Measurements from ENCODE around the gene ZNF70.
A peak's percentile ranks its signal among the peaks of the same experiment; 100 is the strongest.

The ZNF70 gene

GRCh38 chr22:23772315-23772648 lies 21.4 kb upstream of the ZNF70 start:
- ChIA-PET CTCF (interaction anchor here (1.2 to 17.1 kb wide), 7 partner anchors 9 to 84 kb away, joined by 3 to 387 read pairs (median 4); partner anchors contain the start of genes C22orf15 and SMARCB1), POLR2A (interaction anchor here (0.6 kb wide), 1 partner anchor 9 kb away, joined by 3 read pairs; no protein-coding TSS in a partner anchor)
- no peak for DNase-seq (ENCODE audit: low read depth, low spot score)
- H3K4me3 ChIP-seq (ENCODE audit: low read depth, low read length): peak overlapping the region; percentile 57
- no peak for TF ChIP-seq CTCF (IDR thresholded peaks at IDR 0.05; ENCODE audit: insufficient read depth, low read length, missing control alignments)

GRCh38 chr22:23769321-23769965 lies 18.5 kb upstream of the ZNF70 start:
- CTCF ChIA-PET: interaction anchor here (0.8 to 17.1 kb wide), 17 partner anchors 9 to 228 kb away, joined by 3 to 387 read pairs (median 6); partner anchors contain the start of genes SLC2A11, SMARCB1 and ZNF70
- no peak overlapping the region for H3K4me3 ChIP-seq (ENCODE audit: low read depth, low read length)
- no peak for DNase-seq (ENCODE audit: low read depth, low spot score)
- POLR2A ChIA-PET: interaction anchor here (1.1 kb wide), 1 partner anchor 124 kb away, joined by 3 read pairs; the partner anchor contains the start of gene MIF
- TF ChIP-seq CTCF (IDR thresholded peaks at IDR 0.05; ENCODE audit: insufficient read depth, low read length, missing control alignments): no peak

- no peak for DNase-seq (ENCODE audit: low read depth, low spot score)
- POLR2A ChIA-PET: interaction anchor here (1.0 kb wide), 1 partner anchor 126 kb away, joined by 4 read pairs; the partner anchor contains the start of gene MIF
- TF ChIP-seq CTCF (IDR thresholded peaks at IDR 0.05; ENCODE audit: insufficient read depth, low read length, missing control alignments): peak; percentile 96
- H3K4me3 ChIP-seq (ENCODE audit: low read depth, low read length): peak within 1 kb of the TSS; percentile 67
- CTCF ChIA-PET: interaction anchor here (0.8 to 17.1 kb wide), 19 partner anchors 8 to 143 kb away, joined by 3 to 387 read pairs (median 6); partner anchors contain the start of genes MIF, SLC2A11 and ZNF70
These were observed 17.0 kb upstream of the ZNF70 start, which contains the start of gene CHCHD10 for GRCh38 chr22:23767673-23768548. TSS of gene CHCHD10 (minus strand) at chr22:23767972. CDS start at chr22:23767874, 98 bp downstream.

GRCh38 chr22:23767303-23767672 lies 16.4 kb upstream of the ZNF70 start:
- peak overlapping the region; percentile 67 for H3K4me3 ChIP-seq (ENCODE audit: low read depth, low read length)
- no peak for DNase-seq (ENCODE audit: low read depth, low spot score)
- TF ChIP-seq CTCF (IDR thresholded peaks at IDR 0.05; ENCODE audit: insufficient read depth, low read length, missing control alignments): no peak
- ChIA-PET POLR2A (interaction anchor here (1.0 kb wide), 1 partner anchor 127 kb away, joined by 4 read pairs; the partner anchor contains the start of gene MIF), CTCF (interaction anchor here (0.9 to 17.1 kb wide), 14 partner anchors 9 to 144 kb away, joined by 3 to 387 read pairs (median 7); partner anchors contain the start of genes SLC2A11 and ZNF70)

GRCh38 chr22:23764899-23765881 lies 14.3 kb upstream of the ZNF70 start:
- ChIA-PET POLR2A (no interaction called here), CTCF (interaction anchor here (1.0 to 17.1 kb wide), 8 partner anchors 10 to 223 kb away, joined by 3 to 387 read pairs (median 4); partner anchors contain the start of gene ZNF70)

More at GRCh38 chr22:23764899-23765881, 14.3 kb upstream of the ZNF70 start:
- no peak for DNase-seq (ENCODE audit: low read depth, low spot score)
- TF ChIP-seq CTCF (IDR thresholded peaks at IDR 0.05; ENCODE audit: insufficient read depth, low read length, missing control alignments): no peak
- H3K4me3 ChIP-seq (ENCODE audit: low read depth, low read length): no peak overlapping the region

Data from AG04449 (cell line).